AG04450 (cell line): Measurements from ENCODE around the gene PLBD1. TPM values are rescaled to one million over a fixed set of nuclear protein-coding genes. Genes with fewer than 3 reads are reported as not detected.
A peak's percentile ranks its signal among the peaks of the same experiment; 100 is the strongest.

Experiments
- CTCF ChIA-PET: fragments of 300-600, 350-600 bp; formaldehyde crosslinking; extraction: SDS; loops from one replicate; lab custom pipeline; 2022; ENCODE audit warnings: antibody characterized with exemption, inconsistent platforms; lab: Charles Lee
- POLR2A ChIA-PET: fragments of 350-600 bp; formaldehyde crosslinking; extraction: SDS; loops from one replicate; lab custom pipeline; 2021; ENCODE audit warnings: antibody characterized with exemption, inconsistent platforms; lab: Yijun Ruan, JAX
- DNase-seq: peaks from one replicate; pipeline ENCODE4 v3.0.0-alpha.2; 2011; ENCODE audit warnings: low read depth, low spot score
- H3K27ac ChIP-seq: one replicate; pipeline ENCODE4 v1.5.1; 2012; ENCODE audit warnings: low read depth, low read length, control low read depth
- H3K27me3 ChIP-seq: one replicate; pipeline ENCODE4 v1.6.0; 2012; ENCODE audit warnings: low read length; ENCODE audit not compliant: control insufficient read depth, insufficient read depth
- H3K4me3 ChIP-seq: 2 replicates; pipeline ENCODE4 v1.5.1; 2011; ENCODE audit warnings: mild to moderate bottlenecking, low read depth, low read length, control low read depth
- H3K9me3 ChIP-seq: 2 replicates; pipeline ENCODE4 v1.5.1; 2012; ENCODE audit warnings: low read length; ENCODE audit not compliant: control insufficient read depth, insufficient read depth
- CTCF ChIP-seq: IDR thresholded peaks from 2 replicates; pipeline ENCODE4 v1.5.1; 2011; ENCODE audit warnings: low read depth, low read length, control low read depth, inconsistent platforms
- polyA minus RNA-seq: library from RNA; depleted of rRNA, polyadenylated mRNA; stranded (reverse); fragments of >200 nt; gene quantifications from 2 replicates; pipeline ENCODE4 v1.2.3, GENCODE V29; 2011; rRNA and poly(A)+ RNA removed
- polyA plus RNA-seq: library from polyadenylated mRNA; depleted of rRNA; stranded (reverse); fragments of >200 nt; gene quantifications from 2 replicates; pipeline ENCODE4 v1.2.3, GENCODE V29; 2011; rRNA removed

PLBD1 gene
- polyA plus RNA-seq (0.31 and 0.37 TPM in 2 replicates), polyA minus RNA-seq (0.35 and 0.83 TPM in 2 replicates)

- TF ChIP-seq CTCF = no peak
- CTCF ChIA-PET = interaction anchor here (0.6 kb wide), 2 partner anchors 87 to 402 kb away, joined by 3 to 7 read pairs; no protein-coding TSS in a partner anchor
- DNase-seq = no peak
- Histone ChIP-seq H3K9me3 (peaks cover 5% of the 10 kb centered on the region; the same call in 1 of the 2 replicates), H3K27ac (no peak within 1 kb of the TSS), H3K4me3 (peak within 1 kb of the TSS; percentile 45), H3K27me3 (peaks cover 5% of the 10 kb centered on the region)
- POLR2A ChIA-PET = no interaction called here
These were observed at the start of gene PLBD1 for GRCh38 chr12:14567351-14568162. Gene PLBD1 (minus strand): TSS chr12:14567883. CDS start chr12:14567696, 187 bp downstream.

- ChIA-PET CTCF (interaction anchor here (1.8 to 1.9 kb wide), 2 partner anchors 377 kb away, joined by 5 to 7 read pairs; no protein-coding TSS in a partner anchor), POLR2A (no interaction called here)
- TF ChIP-seq CTCF = no peak
- H3K4me3 ChIP-seq = no peak overlapping the region
- DNase-seq = no peak
- H3K9me3 ChIP-seq = no peaks in the 10 kb centered on the region
- H3K27me3 ChIP-seq = no peaks in the 10 kb centered on the region
- H3K27ac ChIP-seq = no peak overlapping the region
These were observed 47.0 kb upstream of the PLBD1 start for GRCh38 chr12:14614704-14615121.

GRCh38 chr12:14613718-14614117 lies 46.0 kb upstream of the PLBD1 start:
- Histone ChIP-seq H3K9me3 (no peaks in the 10 kb centered on the region), H3K27me3 (no peaks in the 10 kb centered on the region), H3K4me3 (no peak overlapping the region), H3K27ac (no peak overlapping the region)
- TF ChIP-seq CTCF = no peak
- ChIA-PET CTCF (interaction anchor here (1.8 kb wide), 1 partner anchor 376 kb away, joined by 5 read pairs; no protein-coding TSS in a partner anchor), POLR2A (no interaction called here)
- no peak for DNase-seq

GRCh38 chr12:14612898-14613445 lies 45.3 kb upstream of the PLBD1 start:
- H3K27me3 ChIP-seq = no peaks in the 10 kb centered on the region
- H3K27ac ChIP-seq = no peak overlapping the region
- TF ChIP-seq CTCF = no peak
- CTCF ChIA-PET = interaction anchor here (1.0 to 1.8 kb wide), 2 partner anchors 375 to 427 kb away, joined by 3 to 5 read pairs; no protein-coding TSS in a partner anchor
- H3K9me3 ChIP-seq = no peaks in the 10 kb centered on the region
- no peak for DNase-seq
- POLR2A ChIA-PET = no interaction called here
- no peak overlapping the region for H3K4me3 ChIP-seq

- Histone ChIP-seq H3K27ac (no peak overlapping the region), H3K27me3 (no peaks in the 10 kb centered on the region), H3K4me3 (no peak overlapping the region), H3K9me3 (no peaks in the 10 kb centered on the region)
- no peak for TF ChIP-seq CTCF
- DNase-seq = no peak
- ChIA-PET CTCF (interaction anchor here (1.0 to 1.5 kb wide), 2 partner anchors 374 to 427 kb away, joined by 3 to 4 read pairs; no protein-coding TSS in a partner anchor), POLR2A (no interaction called here)
These were observed 44.6 kb upstream of the PLBD1 start for GRCh38 chr12:14612250-14612649.
